ENCODE results near the gene PATJ. TPM values are rescaled to one million over a fixed set of nuclear protein-coding genes. Genes with fewer than 3 reads are reported as not detected.

PATJ gene
- total and polyA plus RNA-seq, 2 donors (not counting 3 experiments of a cell fraction or from before 2014, with no cell fraction given) = 1.1 to 3.0 TPM

GRCh38 chr1:61997123-61997522 is 254.8 kb downstream of the PATJ start:
- Histone ChIP-seq H3K4me1 (ENCODE audit: control insufficient read depth, extremely low read depth, insufficient read depth, low read length) (no peaks in the 10 kb centered on the region), H3K9ac (replicated peaks; ENCODE audit: extremely low read depth, insufficient read depth, low read length) (no peak overlapping the region), H3K4me2 (ENCODE audit: insufficient read depth, low read length) (no peak overlapping the region), H3K4me3 (replicated peaks in 1 of 3; ENCODE audit: insufficient read depth in 1 of 3, low read depth in 1 of 3, low read length in 3 of 3) (no peak overlapping the region), H4K20me1 (replicated peaks; ENCODE audit: control insufficient read depth, extremely low read depth, insufficient read depth, low read length) (no peaks in the 10 kb centered on the region), H3K27me3 (ENCODE audit: control insufficient read depth in 2 of 2, insufficient read depth in 2 of 2, low read length in 2 of 2) (no peaks in the 10 kb centered on the region), H3K36me3 (ENCODE audit: control insufficient read depth in 2 of 2, extremely low read depth in 1 of 2, insufficient read depth in 2 of 2, low read length in 2 of 2) (no peaks in the 10 kb centered on the region), H2AFZ (ENCODE audit: low read depth, low read length) (no peak overlapping the region), H3K9me3 (replicated peaks; ENCODE audit: control insufficient read depth, insufficient read depth, low read length) (no peaks in the 10 kb centered on the region), H3K27ac (ENCODE audit: insufficient read depth, low read depth, low read length) (no peak overlapping the region), H3K79me2 (ENCODE audit: control insufficient read depth, insufficient read depth, low read length) (no peaks in the 10 kb centered on the region), H3K9me1 (replicated peaks; ENCODE audit: control insufficient read depth, extremely low read depth, insufficient read depth, low read length) (no peaks in the 10 kb centered on the region)
- CTCF ChIA-PET = interaction anchor here (1.1 to 1.5 kb wide), 3 partner anchors 12 to 22 kb away, joined by 3 read pairs; no protein-coding TSS in a partner anchor
- no TSS peak for BruUV-seq (replicated peaks)
- FAIRE-seq = no peak
- intact Hi-C loops (cut with micrococcal nuclease) (no loop called here), dilution Hi-C loops (cut with MboI; ENCODE audit: extremely low pct_ligation_motif_present, low sequenced_read_pairs) (no loop called here)
- POLR2A ChIA-PET = interaction anchor here (0.8 kb wide), 1 partner anchor 9 kb away, joined by 3 read pairs; no protein-coding TSS in a partner anchor
- no peak for DNase-seq (ENCODE audit: low read depth, low spot score)
- TF ChIP-seq MAX (IDR thresholded peaks at IDR 0.05; ENCODE audit: insufficient read depth, insufficient read length) (no peak), FOS (IDR thresholded peaks at IDR 0.05; ENCODE audit: borderline replicate concordance, insufficient read depth, low read length) (no peak), GATA2 (IDR thresholded peaks at IDR 0.05; ENCODE audit: insufficient read depth, insufficient read length, low read depth, low read length) (no peak), JUN (IDR thresholded peaks at IDR 0.05; ENCODE audit: borderline replicate concordance, insufficient read depth, insufficient read length, low read depth) (no peak)

GRCh38 chr1:62003777-62004176 is 261.5 kb downstream of the PATJ start:
- DNase-seq (ENCODE audit: low read depth, low spot score) (no peak), FAIRE-seq (no peak)
- Histone ChIP-seq H3K36me3 (ENCODE audit: control insufficient read depth in 2 of 2, extremely low read depth in 1 of 2, insufficient read depth in 2 of 2, low read length in 2 of 2) (no peaks in the 10 kb centered on the region), H3K9me1 (replicated peaks; ENCODE audit: control insufficient read depth, extremely low read depth, insufficient read depth, low read length) (no peaks in the 10 kb centered on the region), H3K9ac (replicated peaks; ENCODE audit: extremely low read depth, insufficient read depth, low read length) (no peak overlapping the region), H2AFZ (ENCODE audit: low read depth, low read length) (no peak overlapping the region), H3K4me1 (ENCODE audit: control insufficient read depth, extremely low read depth, insufficient read depth, low read length) (no peaks in the 10 kb centered on the region), H3K27ac (ENCODE audit: insufficient read depth, low read depth, low read length) (no peak overlapping the region), H4K20me1 (replicated peaks; ENCODE audit: control insufficient read depth, extremely low read depth, insufficient read depth, low read length) (no peaks in the 10 kb centered on the region), H3K4me2 (ENCODE audit: insufficient read depth, low read length) (no peak overlapping the region), H3K79me2 (ENCODE audit: control insufficient read depth, insufficient read depth, low read length) (no peaks in the 10 kb centered on the region), H3K27me3 (ENCODE audit: control insufficient read depth in 2 of 2, insufficient read depth in 2 of 2, low read length in 2 of 2) (no peaks in the 10 kb centered on the region), H3K9me3 (replicated peaks; ENCODE audit: control insufficient read depth, insufficient read depth, low read length) (no peaks in the 10 kb centered on the region), H3K4me3 (replicated peaks in 1 of 3; ENCODE audit: insufficient read depth in 1 of 3, low read depth in 1 of 3, low read length in 3 of 3) (no peak overlapping the region)
- dilution Hi-C loops (cut with MboI; ENCODE audit: extremely low pct_ligation_motif_present, low sequenced_read_pairs) (no loop called here), intact Hi-C loops (cut with micrococcal nuclease) (no loop called here)
- ChIA-PET CTCF (no interaction called here), POLR2A (no interaction called here)
- BruUV-seq (replicated peaks) = no TSS peak
- TF ChIP-seq FOS (IDR thresholded peaks at IDR 0.05; ENCODE audit: borderline replicate concordance, insufficient read depth, low read length) (no peak), EZH2 (IDR thresholded peaks at IDR 0.05; ENCODE audit: borderline replicate concordance, low read depth, low read length, severe bottlenecking) (no peak), MYC (IDR thresholded peaks at IDR 0.05; ENCODE audit: low read depth, low read length) (no peak), POLR2A (IDR thresholded peaks at IDR 0.05; ENCODE audit: low read depth, low read length) (no peak), MAX (IDR thresholded peaks at IDR 0.05; ENCODE audit: insufficient read depth, insufficient read length) (no peak), POLR2AphosphoS5 (IDR thresholded peaks at IDR 0.05; ENCODE audit: insufficient read depth, low read depth, low read length) (no peak), JUN (IDR thresholded peaks at IDR 0.05; ENCODE audit: borderline replicate concordance, insufficient read depth, insufficient read length, low read depth) (no peak), GATA2 (IDR thresholded peaks at IDR 0.05; ENCODE audit: insufficient read depth, insufficient read length, low read depth, low read length) (no peak)
- TF ChIP-seq, protein P1, sequence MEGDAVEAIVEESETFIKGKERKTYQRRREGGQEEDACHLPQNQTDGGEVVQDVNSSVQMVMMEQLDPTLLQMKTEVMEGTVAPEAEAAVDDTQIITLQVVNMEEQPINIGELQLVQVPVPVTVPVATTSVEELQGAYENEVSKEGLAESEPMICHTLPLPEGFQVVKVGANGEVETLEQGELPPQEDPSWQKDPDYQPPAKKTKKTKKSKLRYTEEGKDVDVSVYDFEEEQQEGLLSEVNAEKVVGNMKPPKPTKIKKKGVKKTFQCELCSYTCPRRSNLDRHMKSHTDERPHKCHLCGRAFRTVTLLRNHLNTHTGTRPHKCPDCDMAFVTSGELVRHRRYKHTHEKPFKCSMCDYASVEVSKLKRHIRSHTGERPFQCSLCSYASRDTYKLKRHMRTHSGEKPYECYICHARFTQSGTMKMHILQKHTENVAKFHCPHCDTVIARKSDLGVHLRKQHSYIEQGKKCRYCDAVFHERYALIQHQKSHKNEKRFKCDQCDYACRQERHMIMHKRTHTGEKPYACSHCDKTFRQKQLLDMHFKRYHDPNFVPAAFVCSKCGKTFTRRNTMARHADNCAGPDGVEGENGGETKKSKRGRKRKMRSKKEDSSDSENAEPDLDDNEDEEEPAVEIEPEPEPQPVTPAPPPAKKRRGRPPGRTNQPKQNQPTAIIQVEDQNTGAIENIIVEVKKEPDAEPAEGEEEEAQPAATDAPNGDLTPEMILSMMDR (IDR thresholded peaks at IDR 0.05; ENCODE audit: extremely low read depth in 1 of 2, insufficient read depth in 1 of 2, low read depth in 1 of 2, low read length in 2 of 2) = no peak

Measured in endothelial cell of umbilical vein (primary cell).